Ovary (tissue), 9 donors: Measurements from ENCODE around the gene ACCS. TPM values are rescaled to one million over a fixed set of nuclear protein-coding genes. Genes with fewer than 3 reads are reported as not detected.

Source experiments
- DNase-seq, 5 donors: peaks; one replicate each; pipeline ENCODE4 v3.0.0-alpha.2; 2019 to 2020
- H3K27ac ChIP-seq, 2 donors: fragments of 200-600 bp; one replicate each; pipeline versions ENCODE4 v1.5.1 to v1.8.0; 2019 to 2022
- H3K27me3 ChIP-seq: fragments of 200-600 bp; one replicate; pipeline ENCODE4 v1.8.0; 2022
- H3K36me3 ChIP-seq: fragments of 200-600 bp; sonication (generic); one replicate; pipeline ENCODE4 v1.5.1; 2019
- H3K4me1 ChIP-seq: one replicate; pipeline ENCODE4 v1.8.1; 2013; ENCODE audit warnings: mild to moderate bottlenecking, moderate library complexity; ENCODE audit not compliant: insufficient read depth
- H3K4me3 ChIP-seq: fragments of 200-600 bp; sonication (generic); one replicate; pipeline ENCODE4 v1.5.1; 2017
- H3K9me3 ChIP-seq, 2 donors: fragments of 200-600 bp in 1 of 2; sonication (generic) in 1 of 2; one replicate each; pipeline versions ENCODE4 v1.5.1 to v1.8.1; 2013 to 2019; ENCODE audit warnings: mild to moderate bottlenecking in 1 of 2, moderate library complexity in 1 of 2
- CTCF ChIP-seq, 3 donors: fragments of 450-650 bp in 2 of 3; fragments of 200-600 bp in 1 of 3; IDR thresholded peaks; one replicate each; pipeline versions ENCODE4 v1.5.1 to v1.8.0; 2016 to 2022; ENCODE audit warnings: antibody characterized with exemption in 3 of 3, mild to moderate bottlenecking in 1 of 3
- EP300 ChIP-seq: sonication (generic); formaldehyde crosslinking; IDR thresholded peaks from one replicate; pipeline ENCODE4 v1.6.1; 2017; ENCODE audit warnings: antibody characterized with exemption
- POLR2A ChIP-seq: fragments of 450-650 bp; IDR thresholded peaks from one replicate; pipeline ENCODE4 v1.6.1; 2017; ENCODE audit warnings: antibody characterized with exemption, mild to moderate bottlenecking, moderate library complexity
- WGBS, 3 donors: extraction: QIAGEN DNeasy Blood & Tissue Kit in 1 of 3; methylation state at CpG; one replicate each; pipeline versions ENCODE4 v1.1.5 to v1.1.7; 2013 to 2017; 5-methylcytosine and 5-hydroxymethylcytosine counted together
- intact Hi-C, 4 donors: fragments of 100-400 bp; cut with DNase I; formaldehyde crosslinking; loops; one replicate each; pipeline versions ENCODE4 v1.11.0 to v1.15.1; 2022 to 2023
- polyA plus RNA-seq, 2 donors: library from polyadenylated mRNA; stranded (reverse); fragments of 200-250 nt in 1 of 2; fragments of 350-450 nt in 1 of 2; fragmentation: Illumina TruSeq in 1 of 2; extraction: RNeasy Lipid Tissue Mini Kit (QIAGEN cat#74804) in 1 of 2; gene quantifications; one replicate each; pipeline ENCODE4 v1.2.3, GENCODE V29; 2013 to 2014
- total RNA-seq, 7 donors: library from RNA; depleted of rRNA in 2 of 7; stranded (reverse); fragments of >200 nt in 2 of 7; fragmentation: NEBNext Ultra II Directional in 3 of 7; extraction: Animal tissue kit (Norgen Biotek cat#: 25700) in 3 of 7; gene quantifications; one replicate each; pipeline versions ENCODE4 v1.1.0 to v1.2.4, GENCODE V29; 2016 to 2023
- donor health status: DM: no; HTN: no; CAD: no; lungs with moderate emphysema.
- donor health status: DM: no; HTN: no; CAD: no.
- donor health status: Bipolar disorder and iron deficiency.
- donor health status: DM: yes; HTN: yes; CAD: no.
- donor health status: DM: no; HTN: no; CAD: no.
- donor health status: DM: yes; HTN: yes; CAD: no.

The ACCS gene
- total and polyA plus RNA-seq, 9 donors, result 11.2 to 39.8 (median 26.4) TPM

GRCh38 chr11:44031549-44031948 is 34.5 kb upstream of the ACCS start:
- no peak for TF ChIP-seq CTCF (IDR thresholded peaks at IDR 0.05)
- no peak for TF ChIP-seq POLR2A
- no peak for TF ChIP-seq EP300
- no peaks in the 10 kb centered on the region for H3K9me3 ChIP-seq
- intact Hi-C loops, result loop anchor here (5.0 to 10.0 kb wide), 4 partner anchors 44 to 487 kb away; partner anchors contain the start of gene C11orf96 (in 1 of the 4)
- H3K4me1 ChIP-seq, result peaks cover 19% of the 10 kb centered on the region
- peak overlapping the region; percentile 70 to 97 for H3K27ac ChIP-seq
- H3K4me3 ChIP-seq, result no peak overlapping the region
- H3K27me3 ChIP-seq, result no peaks in the 10 kb centered on the region
- H3K36me3 ChIP-seq, result no peaks in the 10 kb centered on the region
- 90 to 93% (median 92%) methylated on average over 5 of the region's 5 CpGs for WGBS, 3 donors
- DNase-seq, result no peak

GRCh38 chr11:44032299-44033085 is 33.6 kb upstream of the ACCS start:
- DNase-seq, result peak in 3 of 5 donors; percentile 44 to 70 (median 47)
- Histone ChIP-seq H3K27me3 (no peaks in the 10 kb centered on the region), H3K9me3 (no peaks in the 10 kb centered on the region), H3K4me1 (peaks cover 22% of the 10 kb centered on the region), H3K27ac (peak overlapping the region; percentile 70 to 97), H3K36me3 (no peaks in the 10 kb centered on the region), H3K4me3 (no peak overlapping the region)
- intact Hi-C loops, result loop anchor here (5.0 to 10.0 kb wide), 4 partner anchors 45 to 488 kb away; partner anchors contain the start of gene C11orf96 (in 1 of the 4)
- TF ChIP-seq CTCF (IDR thresholded peaks at IDR 0.05), result no peak
- TF ChIP-seq POLR2A, result no peak
- no peak for TF ChIP-seq EP300
- 56 to 72% (median 63%) methylated on average over 15 of the region's 15 CpGs for WGBS, 3 donors

- peaks cover 22% of the 10 kb centered on the region for H3K4me1 ChIP-seq
- H3K4me3 ChIP-seq, result no peak overlapping the region
- WGBS, 3 donors, result 53 to 64% (median 58%) methylated on average over 3 of the region's 3 CpGs
- DNase-seq, result no peak
- TF ChIP-seq CTCF (IDR thresholded peaks at IDR 0.05), result no peak
- no peak for TF ChIP-seq EP300
- no peak for TF ChIP-seq POLR2A
- peak overlapping the region; percentile 70 to 97 for H3K27ac ChIP-seq
- intact Hi-C loops, result loop anchor here (5.0 to 10.0 kb wide), 4 partner anchors 46 to 489 kb away; partner anchors contain the start of gene C11orf96 (in 1 of the 4)
- H3K9me3 ChIP-seq, result no peaks in the 10 kb centered on the region
- H3K27me3 ChIP-seq, result no peaks in the 10 kb centered on the region
- H3K36me3 ChIP-seq, result no peaks in the 10 kb centered on the region
These were observed 32.6 kb upstream of the ACCS start for GRCh38 chr11:44033411-44033850.

GRCh38 chr11:44033856-44034255 is 32.2 kb upstream of the ACCS start:
- peak overlapping the region; percentile 70 to 97 for H3K27ac ChIP-seq
- no peaks in the 10 kb centered on the region for H3K27me3 ChIP-seq
- H3K4me1 ChIP-seq, result peaks cover 21% of the 10 kb centered on the region
- H3K9me3 ChIP-seq, result no peaks in the 10 kb centered on the region
- intact Hi-C loops, result loop anchor here (5.0 to 10.0 kb wide), 4 partner anchors 47 to 489 kb away; partner anchors contain the start of gene C11orf96 (in 1 of the 4)
- H3K36me3 ChIP-seq, result no peaks in the 10 kb centered on the region
- DNase-seq, result no peak
- TF ChIP-seq EP300 (no peak), POLR2A (no peak), CTCF (IDR thresholded peaks at IDR 0.05) (no peak)
- H3K4me3 ChIP-seq, result no peak overlapping the region
- WGBS, 3 donors, result 57 to 82% (median 61%) methylated on average over 3 of the region's 3 CpGs
